ENCODE data around the gene PCK2.

DNA sequence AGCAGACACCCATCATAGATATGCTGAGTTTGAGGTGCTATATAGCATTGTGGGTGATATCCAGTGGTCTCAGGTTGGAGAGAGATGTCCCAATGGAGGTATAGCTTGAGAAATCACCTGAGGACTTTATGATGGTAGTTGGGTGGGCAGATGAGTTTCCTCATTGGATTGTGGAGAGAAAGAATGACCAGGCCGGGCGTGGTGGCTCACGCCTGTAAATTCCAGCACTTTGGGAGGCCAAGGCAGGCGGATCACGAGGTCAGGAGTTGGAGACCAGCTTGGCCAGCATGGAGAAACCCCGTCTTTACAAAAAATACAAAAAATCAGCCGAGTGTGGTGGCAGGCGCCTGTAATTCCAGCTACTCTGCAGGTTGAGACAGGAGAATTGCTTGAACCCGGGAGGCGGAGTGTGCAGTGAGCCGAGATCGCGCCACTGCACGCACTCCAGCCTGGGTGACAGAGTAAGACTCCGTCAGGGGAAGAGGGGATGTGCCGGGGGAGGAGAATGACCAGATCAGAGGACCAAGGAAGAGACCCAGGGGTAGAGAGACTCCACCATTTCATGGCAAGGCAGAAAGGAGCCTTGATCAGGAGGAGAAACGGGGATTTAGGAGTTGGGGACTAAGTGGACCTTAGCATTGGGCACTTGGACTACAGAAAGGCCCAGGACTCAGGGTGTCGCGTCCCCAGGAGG is 757 bp upstream of the PCK2 start:
- TF ChIP-seq YY1 (IDR thresholded peaks at IDR 0.05; ENCODE audit: insufficient read depth, insufficient read length) (no peak), SUZ12 (IDR thresholded peaks at IDR 0.05; ENCODE audit: extremely low read depth, insufficient read depth, insufficient read length) (no peak)

Data from NT2/D1 (cell line).